ENCODE measurements around the gene OSTM1.

Gene OSTM1

GRCh38 chr6:108121612-108122011 lies 47.1 kb upstream of the OSTM1 start:
- no peak for DNase-seq (ENCODE audit: low read depth in 1 of 2, low spot score in 1 of 2)
- Histone ChIP-seq H3K27ac (replicated peaks) (no peak overlapping the region), H3K27me3 (ENCODE audit: insufficient read depth, poor library complexity, severe bottlenecking) (peaks cover 67% of the 10 kb centered on the region), H3K4me3 (replicated peaks; ENCODE audit: insufficient read depth, low read length) (no peak overlapping the region)
- TF ChIP-seq, protein P1, sequence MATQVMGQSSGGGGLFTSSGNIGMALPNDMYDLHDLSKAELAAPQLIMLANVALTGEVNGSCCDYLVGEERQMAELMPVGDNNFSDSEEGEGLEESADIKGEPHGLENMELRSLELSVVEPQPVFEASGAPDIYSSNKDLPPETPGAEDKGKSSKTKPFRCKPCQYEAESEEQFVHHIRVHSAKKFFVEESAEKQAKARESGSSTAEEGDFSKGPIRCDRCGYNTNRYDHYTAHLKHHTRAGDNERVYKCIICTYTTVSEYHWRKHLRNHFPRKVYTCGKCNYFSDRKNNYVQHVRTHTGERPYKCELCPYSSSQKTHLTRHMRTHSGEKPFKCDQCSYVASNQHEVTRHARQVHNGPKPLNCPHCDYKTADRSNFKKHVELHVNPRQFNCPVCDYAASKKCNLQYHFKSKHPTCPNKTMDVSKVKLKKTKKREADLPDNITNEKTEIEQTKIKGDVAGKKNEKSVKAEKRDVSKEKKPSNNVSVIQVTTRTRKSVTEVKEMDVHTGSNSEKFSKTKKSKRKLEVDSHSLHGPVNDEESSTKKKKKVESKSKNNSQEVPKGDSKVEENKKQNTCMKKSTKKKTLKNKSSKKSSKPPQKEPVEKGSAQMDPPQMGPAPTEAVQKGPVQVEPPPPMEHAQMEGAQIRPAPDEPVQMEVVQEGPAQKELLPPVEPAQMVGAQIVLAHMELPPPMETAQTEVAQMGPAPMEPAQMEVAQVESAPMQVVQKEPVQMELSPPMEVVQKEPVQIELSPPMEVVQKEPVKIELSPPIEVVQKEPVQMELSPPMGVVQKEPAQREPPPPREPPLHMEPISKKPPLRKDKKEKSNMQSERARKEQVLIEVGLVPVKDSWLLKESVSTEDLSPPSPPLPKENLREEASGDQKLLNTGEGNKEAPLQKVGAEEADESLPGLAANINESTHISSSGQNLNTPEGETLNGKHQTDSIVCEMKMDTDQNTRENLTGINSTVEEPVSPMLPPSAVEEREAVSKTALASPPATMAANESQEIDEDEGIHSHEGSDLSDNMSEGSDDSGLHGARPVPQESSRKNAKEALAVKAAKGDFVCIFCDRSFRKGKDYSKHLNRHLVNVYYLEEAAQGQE (IDR thresholded peaks at IDR 0.05; ENCODE audit: insufficient replicate concordance, low read depth) = no peak
- no peak for TF ChIP-seq POLR2AphosphoS5 (IDR thresholded peaks at IDR 0.05; ENCODE audit: low read depth)
- TF ChIP-seq CTCF (IDR thresholded peaks at IDR 0.05; ENCODE audit: insufficient read depth, low read length) = no peak
- no peak for TF ChIP-seq SPI1 (IDR thresholded peaks at IDR 0.05; ENCODE audit: borderline replicate concordance, low read depth)
- TF ChIP-seq GABPA (IDR thresholded peaks at IDR 0.05; ENCODE audit: low read depth) = no peak

GRCh38 chr6:108120311-108120710 lies 45.8 kb upstream of the OSTM1 start:
- Histone ChIP-seq H3K4me3 (replicated peaks; ENCODE audit: insufficient read depth, low read length) (no peak overlapping the region), H3K27ac (replicated peaks) (no peak overlapping the region), H3K27me3 (ENCODE audit: insufficient read depth, poor library complexity, severe bottlenecking) (peaks cover 72% of the 10 kb centered on the region)
- no peak for DNase-seq (ENCODE audit: low read depth in 1 of 2, low spot score in 1 of 2)
- TF ChIP-seq CTCF (IDR thresholded peaks at IDR 0.05; ENCODE audit: insufficient read depth, low read length) = no peak
- TF ChIP-seq, protein P1 (IDR thresholded peaks at IDR 0.05; ENCODE audit: insufficient replicate concordance, low read depth) = no peak
- TF ChIP-seq POLR2AphosphoS5 (IDR thresholded peaks at IDR 0.05; ENCODE audit: low read depth) = no peak
- no peak for TF ChIP-seq SPI1 (IDR thresholded peaks at IDR 0.05; ENCODE audit: borderline replicate concordance, low read depth)
- no peak for TF ChIP-seq GABPA (IDR thresholded peaks at IDR 0.05; ENCODE audit: low read depth)

DNA sequence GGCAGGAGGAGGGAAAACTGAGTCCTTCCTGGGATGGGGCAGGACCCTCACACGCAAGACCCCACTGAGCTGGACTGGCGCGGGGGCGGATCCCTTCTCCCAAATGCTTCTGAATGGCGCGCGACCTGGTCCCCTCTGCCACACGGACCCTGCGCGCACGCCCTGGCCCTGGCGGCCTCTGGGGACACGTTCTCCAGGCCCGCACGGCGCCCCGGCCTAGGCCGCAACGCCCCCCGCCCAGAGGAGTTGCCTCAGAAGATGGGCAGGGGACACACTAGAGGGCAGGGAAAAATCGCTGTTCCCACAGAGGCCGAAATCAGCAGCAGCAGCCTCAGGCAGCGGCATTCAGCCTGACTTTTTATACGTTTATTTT lies 45.2 kb upstream of the OSTM1 start:
- H3K27ac ChIP-seq (replicated peaks) = no peak overlapping the region
- no peak overlapping the region for H3K4me3 ChIP-seq (replicated peaks; ENCODE audit: insufficient read depth, low read length)
- no peak for TF ChIP-seq GABPA (IDR thresholded peaks at IDR 0.05; ENCODE audit: low read depth)
- TF ChIP-seq CTCF (IDR thresholded peaks at IDR 0.05; ENCODE audit: insufficient read depth, low read length) = no peak
- TF ChIP-seq SPI1 (IDR thresholded peaks at IDR 0.05; ENCODE audit: borderline replicate concordance, low read depth) = no peak
- TF ChIP-seq POLR2AphosphoS5 (IDR thresholded peaks at IDR 0.05; ENCODE audit: low read depth) = no peak
- TF ChIP-seq, protein P1 (IDR thresholded peaks at IDR 0.05; ENCODE audit: insufficient replicate concordance, low read depth) = no peak
- H3K27me3 ChIP-seq (ENCODE audit: insufficient read depth, poor library complexity, severe bottlenecking) = peaks cover 69% of the 10 kb centered on the region
- DNase-seq (ENCODE audit: low read depth in 1 of 2, low spot score in 1 of 2) = no peak
